Suprapubic skin (tissue), 4 donors: Measurements from ENCODE around the gene KPNA3. TPM values are rescaled to one million over a fixed set of nuclear protein-coding genes. Genes with fewer than 3 reads are reported as not detected.
"Not testable (repeated sequence)": the region's sequence is repeated elsewhere in the genome, so short reads cannot be mapped to it uniquely, and the experiment has no call there.

Source experiments
- DNase-seq, 2 donors: peaks; one replicate each; pipeline ENCODE4 v3.0.0-alpha.2; 2019; ENCODE audit warnings: low spot score in 2 of 2
- H3K27ac ChIP-seq: fragments of 200-600 bp; sonication (generic); one replicate; pipeline ENCODE4 v1.5.1; 2019
- H3K27me3 ChIP-seq: fragments of 200-600 bp; sonication (generic); one replicate; pipeline ENCODE4 v1.5.1; 2019
- H3K36me3 ChIP-seq: fragments of 200-600 bp; sonication (generic); one replicate; pipeline ENCODE4 v1.5.1; 2019
- H3K4me1 ChIP-seq: fragments of 200-600 bp; sonication (generic); one replicate; pipeline ENCODE4 v1.5.1; 2019
- H3K4me3 ChIP-seq: fragments of 200-600 bp; sonication (generic); one replicate; pipeline ENCODE4 v1.5.1; 2019; ENCODE audit warnings: mild to moderate bottlenecking
- H3K9me3 ChIP-seq: fragments of 200-600 bp; sonication (generic); one replicate; pipeline ENCODE4 v1.5.1; 2019
- CTCF ChIP-seq, 2 donors: fragments of 200-600 bp in 1 of 2; fragments of 450-650 bp in 1 of 2; sonication (generic) in 1 of 2; IDR thresholded peaks; one replicate each; pipeline ENCODE4 v1.5.1; 2016 to 2019; ENCODE audit warnings: antibody characterized with exemption in 2 of 2, mild to moderate bottlenecking in 1 of 2, moderate library complexity in 1 of 2
- EP300 ChIP-seq: sonication (generic); formaldehyde crosslinking; IDR thresholded peaks from one replicate; pipeline ENCODE4 v1.6.1; 2017; ENCODE audit warnings: antibody characterized with exemption
- POLR2A ChIP-seq, 2 donors: fragments of 450-650 bp; IDR thresholded peaks; one replicate each; pipeline ENCODE4 v1.6.1; 2017; ENCODE audit warnings: antibody characterized with exemption in 2 of 2, mild to moderate bottlenecking in 2 of 2, moderate library complexity in 2 of 2
- POLR2AphosphoS5 ChIP-seq, 3 donors: sonication (generic); formaldehyde crosslinking; IDR thresholded peaks; one replicate each; pipeline ENCODE4 v1.6.1; 2017; ENCODE audit warnings: antibody characterized with exemption in 3 of 3
- WGBS: methylation state at CpG from one replicate; pipeline ENCODE4 v1.1.5; 2018; 5-methylcytosine and 5-hydroxymethylcytosine counted together
- total RNA-seq, 4 donors: library from RNA; depleted of rRNA; stranded (reverse); fragments of >200 nt; gene quantifications; one replicate each; pipeline ENCODE4 v1.1.0, GENCODE V29; 2016

The KPNA3 gene
- total RNA-seq, 4 donors from 2014 or later = 17.1 to 27.3 (median 23.6) TPM

GRCh38 chr13:49731766-49732165, 60.7 kb downstream of the KPNA3 start:
- Histone ChIP-seq H3K4me1 (no peaks in the 10 kb centered on the region), H3K27ac (no peak overlapping the region), H3K4me3 (no peak overlapping the region), H3K27me3 (no peaks in the 10 kb centered on the region), H3K9me3 (no peaks in the 10 kb centered on the region), H3K36me3 (peaks cover 19% of the 10 kb centered on the region)
- TF ChIP-seq CTCF (IDR thresholded peaks at IDR 0.05) (no peak), POLR2A (IDR thresholded peaks at IDR 0.05) (no peak), EP300 (no peak), POLR2AphosphoS5 (IDR thresholded peaks at IDR 0.05) (no peak)
- no peak for DNase-seq

GRCh38 chr13:49716615-49717014, 75.9 kb downstream of the KPNA3 start:
- Histone ChIP-seq H3K27me3 (no peaks in the 10 kb centered on the region), H3K4me3 (no peak overlapping the region), H3K36me3 (peaks cover 57% of the 10 kb centered on the region), H3K4me1 (no peaks in the 10 kb centered on the region), H3K9me3 (peaks cover 23% of the 10 kb centered on the region), H3K27ac (no peak overlapping the region)
- no peak for DNase-seq
- TF ChIP-seq POLR2A (IDR thresholded peaks at IDR 0.05) = no peak
- no peak for TF ChIP-seq CTCF (IDR thresholded peaks at IDR 0.05)
- TF ChIP-seq EP300 = no peak
- TF ChIP-seq POLR2AphosphoS5 (IDR thresholded peaks at IDR 0.05) = no peak
- WGBS = 97% methylated on average over 6 of the region's 6 CpGs

- 98% methylated on average over 1 of the region's 1 CpG for WGBS
- Histone ChIP-seq H3K36me3 (peaks cover 57% of the 10 kb centered on the region), H3K4me1 (no peaks in the 10 kb centered on the region), H3K4me3 (no peak overlapping the region), H3K27me3 (no peaks in the 10 kb centered on the region), H3K9me3 (peaks cover 23% of the 10 kb centered on the region), H3K27ac (no peak overlapping the region)
- no peak for TF ChIP-seq POLR2A (IDR thresholded peaks at IDR 0.05)
- TF ChIP-seq CTCF (IDR thresholded peaks at IDR 0.05) = no peak
- no peak for TF ChIP-seq EP300
- no peak for TF ChIP-seq POLR2AphosphoS5 (IDR thresholded peaks at IDR 0.05)
- no peak for DNase-seq
Measured at GRCh38 chr13:49714757-49715156, 77.7 kb downstream of the KPNA3 start.

GRCh38 chr13:49711218-49711863, 81.1 kb downstream of the KPNA3 start:
- 73% methylated on average over 2 of the region's 2 CpGs for WGBS
- H3K27me3 ChIP-seq = no peaks in the 10 kb centered on the region
- no peak overlapping the region for H3K27ac ChIP-seq
- DNase-seq = no peak
- H3K36me3 ChIP-seq = peaks cover 51% of the 10 kb centered on the region
- no peak overlapping the region for H3K4me3 ChIP-seq
- no peak for TF ChIP-seq POLR2AphosphoS5 (IDR thresholded peaks at IDR 0.05)
- TF ChIP-seq EP300 = no peak
- no peak for TF ChIP-seq POLR2A (IDR thresholded peaks at IDR 0.05)
- TF ChIP-seq CTCF (IDR thresholded peaks at IDR 0.05) = no peak
- peaks cover 19% of the 10 kb centered on the region for H3K9me3 ChIP-seq
- H3K4me1 ChIP-seq = no peaks in the 10 kb centered on the region

- DNase-seq, H3K4me3 ChIP-seq, H3K4me1 ChIP-seq, H3K9me3 ChIP-seq, H3K27ac ChIP-seq, H3K27me3 ChIP-seq: not testable (repeated sequence)
- peaks cover 56% of the 10 kb centered on the region for H3K36me3 ChIP-seq
- 96% methylated on average over 7 of the region's 7 CpGs for WGBS
Measured at GRCh38 chr13:49704264-49704663, 88.2 kb downstream of the KPNA3 start.

GRCh38 chr13:49701491-49701890, 91.0 kb downstream of the KPNA3 start:
- DNase-seq = no peak

More at GRCh38 chr13:49701491-49701890, 91.0 kb downstream of the KPNA3 start:
- H3K27me3 ChIP-seq = no peaks in the 10 kb centered on the region
- TF ChIP-seq CTCF (IDR thresholded peaks at IDR 0.05) (no peak), POLR2A (IDR thresholded peaks at IDR 0.05) (no peak), EP300 (no peak), POLR2AphosphoS5 (IDR thresholded peaks at IDR 0.05) (no peak)
- H3K9me3 ChIP-seq = no peaks in the 10 kb centered on the region
- H3K4me1 ChIP-seq = no peaks in the 10 kb centered on the region
- H3K27ac ChIP-seq = no peak overlapping the region
- H3K36me3 ChIP-seq = peaks cover 44% of the 10 kb centered on the region
- no peak overlapping the region for H3K4me3 ChIP-seq
